Measurements from ENCODE around the gene FAM200C. TPM values are rescaled to one million over a fixed set of nuclear protein-coding genes. Genes with fewer than 3 reads are reported as not detected.

FAM200C gene
- total RNA-seq, 2 experiments from 2014 or later: 2.7 to 3.7 TPM

DNA sequence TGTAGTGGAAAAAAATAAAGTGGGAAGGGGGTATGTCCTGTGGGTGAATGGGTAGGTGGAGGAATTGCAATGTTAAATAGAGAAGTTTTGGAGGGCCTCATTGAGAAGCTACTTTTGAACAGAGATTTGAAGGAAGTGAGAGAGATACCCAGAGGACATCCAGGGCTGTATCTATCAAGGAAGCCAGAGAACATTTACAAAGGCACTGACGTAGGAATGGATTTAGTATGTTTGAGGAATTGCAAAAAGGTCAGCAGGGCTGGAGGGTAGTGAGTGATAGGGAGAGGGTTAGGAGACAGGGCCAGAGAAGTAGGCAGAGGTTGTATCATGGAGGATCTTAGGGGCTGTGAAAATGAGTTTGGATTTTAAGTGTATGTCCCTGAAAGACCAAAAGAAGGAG is 35.7 kb upstream of the FAM200C start:
- ChIA-PET POLR2A (interaction anchor here (0.7 to 1.5 kb wide), 6 partner anchors 9 to 36 kb away, joined by 3 to 7 read pairs (median 4); partner anchors contain the start of genes PTTG1 and SLU7), CTCF (ENCODE audit: unreplicated experiment) (no interaction called here)
- Histone ChIP-seq H3K4me3 (ENCODE audit: low read depth, low read length, poor library complexity, severe bottlenecking) (no peak overlapping the region), H3K27ac (ENCODE audit: low read depth, low read length, poor library complexity, severe bottlenecking) (no peak overlapping the region), H4K20me1 (ENCODE audit: insufficient read depth, low read length) (no peaks in the 10 kb centered on the region), H3K4me1 (ENCODE audit: insufficient read depth, low read length, poor library complexity, severe bottlenecking) (peaks cover 48% of the 10 kb centered on the region), H3K9me2 (ENCODE audit: insufficient read depth, low read length) (no peaks in the 10 kb centered on the region), H3K79me2 (ENCODE audit: insufficient read depth, low read depth, low read length) (no peaks in the 10 kb centered on the region), H3K4me2 (ENCODE audit: low read length) (no peak overlapping the region), H3K36me3 (ENCODE audit: insufficient read depth, low read length) (peaks cover 12% of the 10 kb centered on the region; the same call in 1 of the 2 replicates), H3K9me3 (ENCODE audit: low read length) (no peaks in the 10 kb centered on the region), H2AFZ (ENCODE audit: low read length) (no peak overlapping the region)
- no TSS peak for BruUV-seq (replicated peaks)
- intact Hi-C loops (cut with micrococcal nuclease; ENCODE audit: unreplicated experiment): loop anchor here (5.0 to 10.0 kb wide), 3 partner anchors 139 to 352 kb away; no protein-coding TSS in a partner anchor
- DNase-seq (ENCODE audit: low spot score): no peak
- TF ChIP-seq EZH2phosphoT487 (IDR thresholded peaks at IDR 0.05; ENCODE audit: borderline replicate concordance, low read depth, low read length): no peak
- TF ChIP-seq, protein P1, sequence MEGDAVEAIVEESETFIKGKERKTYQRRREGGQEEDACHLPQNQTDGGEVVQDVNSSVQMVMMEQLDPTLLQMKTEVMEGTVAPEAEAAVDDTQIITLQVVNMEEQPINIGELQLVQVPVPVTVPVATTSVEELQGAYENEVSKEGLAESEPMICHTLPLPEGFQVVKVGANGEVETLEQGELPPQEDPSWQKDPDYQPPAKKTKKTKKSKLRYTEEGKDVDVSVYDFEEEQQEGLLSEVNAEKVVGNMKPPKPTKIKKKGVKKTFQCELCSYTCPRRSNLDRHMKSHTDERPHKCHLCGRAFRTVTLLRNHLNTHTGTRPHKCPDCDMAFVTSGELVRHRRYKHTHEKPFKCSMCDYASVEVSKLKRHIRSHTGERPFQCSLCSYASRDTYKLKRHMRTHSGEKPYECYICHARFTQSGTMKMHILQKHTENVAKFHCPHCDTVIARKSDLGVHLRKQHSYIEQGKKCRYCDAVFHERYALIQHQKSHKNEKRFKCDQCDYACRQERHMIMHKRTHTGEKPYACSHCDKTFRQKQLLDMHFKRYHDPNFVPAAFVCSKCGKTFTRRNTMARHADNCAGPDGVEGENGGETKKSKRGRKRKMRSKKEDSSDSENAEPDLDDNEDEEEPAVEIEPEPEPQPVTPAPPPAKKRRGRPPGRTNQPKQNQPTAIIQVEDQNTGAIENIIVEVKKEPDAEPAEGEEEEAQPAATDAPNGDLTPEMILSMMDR (conservative IDR thresholded peaks at IDR 0.05; ENCODE audit: low read length): no peak

GRCh38 chr5:160434022-160434531 is 34.2 kb upstream of the FAM200C start:
- Histone ChIP-seq H3K4me2 (ENCODE audit: low read length) (peak overlapping the region; percentile 59), H3K9me2 (ENCODE audit: insufficient read depth, low read length) (no peaks in the 10 kb centered on the region), H2AFZ (ENCODE audit: low read length) (peak overlapping the region; percentile 18; the same call in 1 of the 2 replicates), H3K9me3 (ENCODE audit: low read length) (no peaks in the 10 kb centered on the region), H4K20me1 (ENCODE audit: insufficient read depth, low read length) (no peaks in the 10 kb centered on the region), H3K4me3 (ENCODE audit: low read depth, low read length, poor library complexity, severe bottlenecking) (peak overlapping the region; percentile 13), H3K79me2 (ENCODE audit: insufficient read depth, low read depth, low read length) (no peaks in the 10 kb centered on the region), H3K4me1 (ENCODE audit: insufficient read depth, low read length, poor library complexity, severe bottlenecking) (peaks cover 50% of the 10 kb centered on the region), H3K36me3 (ENCODE audit: insufficient read depth, low read length) (peaks cover 27% of the 10 kb centered on the region), H3K27ac (ENCODE audit: low read depth, low read length, poor library complexity, severe bottlenecking) (no peak overlapping the region)
- peak; percentile 71 for DNase-seq (ENCODE audit: low spot score)
- POLR2A ChIA-PET: interaction anchor here (0.6 to 2.4 kb wide), 5 partner anchors 9 to 32 kb away, joined by 3 to 13 read pairs (median 3); partner anchors contain the start of genes PTTG1 and SLU7
- BruUV-seq (replicated peaks): no TSS peak
- CTCF ChIA-PET (ENCODE audit: unreplicated experiment): no interaction called here
- intact Hi-C loops (cut with micrococcal nuclease; ENCODE audit: unreplicated experiment): loop anchor here (10.0 kb wide), 2 partner anchors 141 to 251 kb away; no protein-coding TSS in a partner anchor
- TF ChIP-seq, protein P1 (conservative IDR thresholded peaks at IDR 0.05; ENCODE audit: low read length): no peak
- no peak for TF ChIP-seq EZH2phosphoT487 (IDR thresholded peaks at IDR 0.05; ENCODE audit: borderline replicate concordance, low read depth, low read length)

- POLR2A ChIA-PET: interaction anchor here (0.8 to 2.4 kb wide), 4 partner anchors 9 to 35 kb away, joined by 4 to 13 read pairs (median 6); partner anchors contain the start of genes PTTG1 and SLU7
- DNase-seq (ENCODE audit: low spot score): no peak
- BruUV-seq (replicated peaks): no TSS peak
Observed at GRCh38 chr5:160432787-160433186, 32.9 kb upstream of the FAM200C start.

More at GRCh38 chr5:160432787-160433186, 32.9 kb upstream of the FAM200C start:
- Histone ChIP-seq H3K27ac (ENCODE audit: low read depth, low read length, poor library complexity, severe bottlenecking) (no peak overlapping the region), H3K4me1 (ENCODE audit: insufficient read depth, low read length, poor library complexity, severe bottlenecking) (peaks cover 42% of the 10 kb centered on the region), H3K4me3 (ENCODE audit: low read depth, low read length, poor library complexity, severe bottlenecking) (no peak overlapping the region), H4K20me1 (ENCODE audit: insufficient read depth, low read length) (peaks cover 2% of the 10 kb centered on the region; the same call in 1 of the 2 replicates), H3K9me2 (ENCODE audit: insufficient read depth, low read length) (no peaks in the 10 kb centered on the region), H3K9me3 (ENCODE audit: low read length) (no peaks in the 10 kb centered on the region), H3K4me2 (ENCODE audit: low read length) (no peak overlapping the region), H3K79me2 (ENCODE audit: insufficient read depth, low read depth, low read length) (no peaks in the 10 kb centered on the region), H3K36me3 (ENCODE audit: insufficient read depth, low read length) (peaks cover 40% of the 10 kb centered on the region), H2AFZ (ENCODE audit: low read length) (no peak overlapping the region)
- intact Hi-C loops (cut with micrococcal nuclease; ENCODE audit: unreplicated experiment): loop anchor here (10.0 kb wide), 2 partner anchors 142 to 252 kb away; no protein-coding TSS in a partner anchor
- CTCF ChIA-PET (ENCODE audit: unreplicated experiment): no interaction called here
- TF ChIP-seq, protein P1 (conservative IDR thresholded peaks at IDR 0.05; ENCODE audit: low read length): no peak
- no peak for TF ChIP-seq EZH2phosphoT487 (IDR thresholded peaks at IDR 0.05; ENCODE audit: borderline replicate concordance, low read depth, low read length)
